PC-3 (cell line): ENCODE results near the gene METTL16. TPM values are rescaled to one million over a fixed set of nuclear protein-coding genes. Genes with fewer than 3 reads are reported as not detected.

Experiments used
- ATAC-seq: fragments of 200-7000 bp; cut with Tn5 transposase; 2 replicates; pipeline ENCODE4 v1.9.1; 2020; ENCODE audit warnings: mild to moderate bottlenecking, moderate library complexity
- BruUV-seq: library from RNA; stranded (reverse); fragments of 400-500 nt; replicated peaks from 2 replicates; lab custom pipeline; 2021; lab: Mats Ljungman, UMichigan
- CTCF ChIA-PET: fragments of 300-600 bp; sonication (Branson Sonifier 250); formaldehyde crosslinking; loops from one replicate; lab custom pipeline; 2022; ENCODE audit warnings: antibody characterized with exemption; lab: Charles Lee
- POLR2A ChIA-PET: fragments of 300-600 bp; sonication (Branson Sonifier 250); formaldehyde crosslinking; loops from one replicate; lab custom pipeline; 2022; ENCODE audit warnings: antibody characterized with exemption; ENCODE audit not compliant: unreplicated experiment; lab: Charles Lee
- DNase-seq: peaks from one replicate; pipeline ENCODE4 v3.0.0-alpha.2; 2015
- H2AFZ ChIP-seq: fragments of 300-600 bp; sonication (generic); 2 replicates; pipeline ENCODE4 v1.6.0; 2016; ENCODE audit warnings: antibody characterized with exemption, low read length
- H3F3A ChIP-seq: fragments of 300-600 bp; sonication (generic); one replicate; pipeline ENCODE4 v1.6.0; 2017; ENCODE audit warnings: antibody characterized with exemption, low read length, control low read depth, mild to moderate bottlenecking; ENCODE audit not compliant: unreplicated experiment
- H3K27ac ChIP-seq: fragments of 300-600 bp; sonication (generic); 2 replicates; pipeline ENCODE4 v1.5.1; 2016; ENCODE audit warnings: mild to moderate bottlenecking, low read length
- H3K27me3 ChIP-seq: fragments of 300-600 bp; sonication (generic); 2 replicates; pipeline ENCODE4 v1.6.1; 2016; ENCODE audit warnings: low read length, mixed read lengths
- H3K36me3 ChIP-seq: fragments of 300-600 bp; sonication (generic); 2 replicates; pipeline ENCODE4 v1.6.1; 2016; ENCODE audit warnings: low read depth, mixed run types, low read length, mixed read lengths
- H3K4me1 ChIP-seq: fragments of 300-600 bp; sonication (generic); 2 replicates; pipeline ENCODE4 v1.5.1; 2016; ENCODE audit warnings: low read length; ENCODE audit not compliant: insufficient read depth
- H3K4me2 ChIP-seq: fragments of 300-600 bp; sonication (generic); 2 replicates; pipeline ENCODE4 v1.6.0; 2016; ENCODE audit warnings: low read length
- H3K4me3 ChIP-seq: fragments of 300-600 bp; sonication (generic); 2 replicates; pipeline ENCODE4 v1.5.1; 2016; ENCODE audit warnings: mild to moderate bottlenecking, low read length, mixed read lengths
- H3K79me2 ChIP-seq: fragments of 300-600 bp; sonication (generic); 2 replicates; pipeline ENCODE4 v1.6.1; 2017; ENCODE audit warnings: low read length, mixed read lengths
- H3K9ac ChIP-seq: fragments of 300-600 bp; sonication (generic); 2 replicates; pipeline ENCODE4 v1.6.0; 2016; ENCODE audit warnings: mild to moderate bottlenecking, low read length
- H3K9me2 ChIP-seq: fragments of 300-600 bp; sonication (generic); replicated peaks from 2 replicates; pipeline ENCODE4 v1.6.1; 2016; ENCODE audit warnings: mixed run types, low read length, mixed read lengths
- H3K9me3 ChIP-seq: fragments of 300-600 bp; sonication (generic); 2 replicates; pipeline ENCODE4 v1.6.1; 2016; ENCODE audit warnings: low read length, mixed read lengths
- H4K20me1 ChIP-seq: fragments of 300-600 bp; sonication (generic); 2 replicates; pipeline ENCODE4 v1.6.1; 2016; ENCODE audit warnings: low read length, mixed read lengths
- CTCF ChIP-seq: fragments of 300-600 bp; sonication (generic); conservative IDR thresholded peaks from 2 replicates; pipeline ENCODE4 v1.5.1; 2017; ENCODE audit warnings: antibody characterized with exemption, low read depth, mild to moderate bottlenecking, low read length
- EZH2 ChIP-seq: fragments of 300-600 bp; sonication (generic); IDR thresholded peaks from one replicate; pipeline ENCODE4 v1.6.1; 2017; ENCODE audit warnings: antibody characterized with exemption, mild to moderate bottlenecking, low read length; ENCODE audit not compliant: unreplicated experiment
- EZH2phosphoT487 ChIP-seq: fragments of 300-600 bp; sonication (generic); IDR thresholded peaks from 2 replicates; pipeline ENCODE4 v1.6.1; 2018; ENCODE audit warnings: mild to moderate bottlenecking, antibody characterized with exemption, low read length, borderline replicate concordance
- intact Hi-C: fragments of 100-400 bp; cut with micrococcal nuclease; formaldehyde crosslinking; loops from 2 replicates; pipeline ENCODE4 v1.9.0; 2023
- total RNA-seq: library from RNA; depleted of rRNA; stranded (reverse); fragments of >200 nt; gene quantifications from 2 replicates; pipeline ENCODE4 v1.2.3, GENCODE V29; 2014

METTL16 gene
- total RNA-seq, 1 experiment from 2014 or later = 20.8 TPM

GRCh38 chr17:2380226-2380922 lies 131.3 kb downstream of the METTL16 start:
- no peak overlapping the region for H3K9ac ChIP-seq
- TF ChIP-seq EZH2phosphoT487 (no peak), EZH2 (no peak), CTCF (no peak)
- no peak overlapping the region for H3K4me2 ChIP-seq
- no peaks in the 10 kb centered on the region for H3K9me3 ChIP-seq
- H3K9me2 ChIP-seq = no peaks in the 10 kb centered on the region
- no peaks in the 10 kb centered on the region for H3K36me3 ChIP-seq
- intact Hi-C loops = no loop called here
- H3K4me1 ChIP-seq = no peaks in the 10 kb centered on the region
- no TSS peak for BruUV-seq
- no peaks in the 10 kb centered on the region for H4K20me1 ChIP-seq
- no peaks in the 10 kb centered on the region for H3F3A ChIP-seq
- H3K79me2 ChIP-seq = no peaks in the 10 kb centered on the region
- no peak overlapping the region for H3K4me3 ChIP-seq
- ChIA-PET POLR2A (no interaction called here), CTCF (no interaction called here)
- H3K27ac ChIP-seq = no peak overlapping the region
- DNase-seq (no peak), ATAC-seq (no peak)
- no peaks in the 10 kb centered on the region for H3K27me3 ChIP-seq
- no peak overlapping the region for H2AFZ ChIP-seq

GRCh38 chr17:2379489-2380225 lies 132.0 kb downstream of the METTL16 start:
- no peaks in the 10 kb centered on the region for H3K9me2 ChIP-seq
- DNase-seq = no peak
- H3K27ac ChIP-seq = no peak overlapping the region
- H4K20me1 ChIP-seq = no peaks in the 10 kb centered on the region
- H3K27me3 ChIP-seq = no peaks in the 10 kb centered on the region
- H3F3A ChIP-seq = no peaks in the 10 kb centered on the region
- H2AFZ ChIP-seq = no peak overlapping the region
- POLR2A ChIA-PET = no interaction called here
- no peaks in the 10 kb centered on the region for H3K4me1 ChIP-seq
- TSS peak; percentile 12 for BruUV-seq
- ATAC-seq = no peak
- CTCF ChIA-PET = no interaction called here
- H3K36me3 ChIP-seq = no peaks in the 10 kb centered on the region
- H3K4me2 ChIP-seq = no peak overlapping the region
- H3K9me3 ChIP-seq = no peaks in the 10 kb centered on the region
- no peak overlapping the region for H3K9ac ChIP-seq
- H3K4me3 ChIP-seq = no peak overlapping the region
- intact Hi-C loops = no loop called here
- no peaks in the 10 kb centered on the region for H3K79me2 ChIP-seq
- TF ChIP-seq CTCF (no peak), EZH2 (no peak), EZH2phosphoT487 (no peak)

GRCh38 chr17:2378905-2379304 lies 132.8 kb downstream of the METTL16 start:
- no peak overlapping the region for H3K4me2 ChIP-seq
- H3K9me2 ChIP-seq = no peaks in the 10 kb centered on the region
- H3K27ac ChIP-seq = no peak overlapping the region
- no peaks in the 10 kb centered on the region for H3K36me3 ChIP-seq
- no peaks in the 10 kb centered on the region for H3F3A ChIP-seq
- no peak for ATAC-seq
- DNase-seq = no peak
- no peak overlapping the region for H2AFZ ChIP-seq
- no peak overlapping the region for H3K4me3 ChIP-seq
- no peak for TF ChIP-seq CTCF
- no peak for TF ChIP-seq EZH2
- no peak for TF ChIP-seq EZH2phosphoT487
- ChIA-PET POLR2A (no interaction called here), CTCF (no interaction called here)
- BruUV-seq = no TSS peak
- no peaks in the 10 kb centered on the region for H3K79me2 ChIP-seq
- intact Hi-C loops = no loop called here
- no peaks in the 10 kb centered on the region for H3K4me1 ChIP-seq
- H3K9ac ChIP-seq = no peak overlapping the region
- H3K9me3 ChIP-seq = no peaks in the 10 kb centered on the region
- H3K27me3 ChIP-seq = no peaks in the 10 kb centered on the region
- no peaks in the 10 kb centered on the region for H4K20me1 ChIP-seq
